WTC11 (cell line): ENCODE measurements around the gene NLRP6. TPM values are rescaled to one million over a fixed set of nuclear protein-coding genes. Genes with fewer than 3 reads are reported as not detected.

Experiments used
- ATAC-seq: fragments of 200-7000 bp; cut with Tn5 transposase; 2 replicates; pipeline ENCODE4 v1.10.0; 2021; ENCODE audit warnings: mild to moderate bottlenecking, moderate library complexity
- CTCF ChIA-PET: fragments of 300-600 bp; sonication (Branson Sonifier 250); formaldehyde crosslinking; loops from one replicate; lab custom pipeline; 2021; ENCODE audit warnings: antibody characterized with exemption; lab: Charles Lee
- POLR2A ChIA-PET: fragments of 350-600 bp; sonication (Branson Sonifier 250); formaldehyde crosslinking; loops from one replicate; lab custom pipeline; 2021; ENCODE audit warnings: antibody characterized with exemption; lab: Charles Lee
- DNase-seq: peaks from one replicate; pipeline ENCODE4 v3.0.0; 2021; ENCODE audit warnings: low spot score
- H3K27ac Mint-ChIP-seq: 2 replicates; pipeline ENCODE4 v1.8.0; 2021; ENCODE audit warnings: mixed read lengths
- H3K27me3 Mint-ChIP-seq: 2 replicates; pipeline ENCODE4 v1.8.0; 2021; ENCODE audit warnings: low read depth, mild to moderate bottlenecking, moderate library complexity, mixed read lengths
- H3K36me3 Mint-ChIP-seq: 2 replicates; pipeline ENCODE4 v1.8.0; 2021; ENCODE audit warnings: mixed read lengths
- H3K4me1 Mint-ChIP-seq: 2 replicates; pipeline ENCODE4 v1.8.0; 2022; ENCODE audit warnings: mixed read lengths
- H3K4me3 Mint-ChIP-seq: 2 replicates; pipeline ENCODE4 v1.8.0; 2021; ENCODE audit warnings: mild to moderate bottlenecking, moderate library complexity, mixed read lengths
- H3K9me3 Mint-ChIP-seq: 2 replicates; pipeline ENCODE4 v1.8.0; 2021; ENCODE audit warnings: mixed read lengths
- ATF2 ChIP-seq: sonication (generic); formaldehyde crosslinking; IDR thresholded peaks from 2 replicates; pipeline ENCODE4 v1.8.1; 2022; ENCODE audit warnings: low read depth, missing genetic modification reagents, borderline replicate concordance
- CREB1 ChIP-seq: sonication (generic); formaldehyde crosslinking; IDR thresholded peaks from 2 replicates; pipeline ENCODE4 v1.8.0; 2023; ENCODE audit warnings: mild to moderate bottlenecking, missing genetic modification reagents
- ELF4 ChIP-seq: sonication (generic); formaldehyde crosslinking; IDR thresholded peaks from 2 replicates; pipeline ENCODE4 v1.8.1; 2022; ENCODE audit warnings: low read depth, mild to moderate bottlenecking, moderate library complexity, missing genetic modification reagents
- ERG ChIP-seq: fragments of 250-450 bp; sonication (Bioruptor Pico); IDR thresholded peaks from 2 replicates; pipeline ENCODE4 v1.8.0; 2021; ENCODE audit warnings: mild to moderate bottlenecking
- ETV6 ChIP-seq: sonication (generic); formaldehyde crosslinking; IDR thresholded peaks from 2 replicates; pipeline ENCODE4 v1.8.1; 2022; ENCODE audit warnings: mild to moderate bottlenecking, missing genetic modification reagents
- HMGXB4 ChIP-seq: sonication (generic); formaldehyde crosslinking; IDR thresholded peaks from 2 replicates; pipeline ENCODE4 v1.8.1; 2023; ENCODE audit warnings: mild to moderate bottlenecking, moderate library complexity, missing genetic modification reagents
- MXD4 ChIP-seq: fragments of 250-450 bp; sonication (Bioruptor Pico); IDR thresholded peaks from 2 replicates; pipeline ENCODE4 v1.8.0; 2021; ENCODE audit warnings: mild to moderate bottlenecking, moderate library complexity, borderline replicate concordance
- NFATC4 ChIP-seq: fragments of 250-450 bp; sonication (Bioruptor Pico); IDR thresholded peaks from 2 replicates; pipeline ENCODE4 v1.9.0; 2021; ENCODE audit warnings: mild to moderate bottlenecking
- NR1H2 ChIP-seq: sonication (generic); formaldehyde crosslinking; IDR thresholded peaks from 2 replicates; pipeline ENCODE4 v1.9.0; 2021; ENCODE audit warnings: mild to moderate bottlenecking, moderate library complexity, missing genetic modification reagents
- PRDM15 ChIP-seq: sonication (generic); formaldehyde crosslinking; IDR thresholded peaks from 2 replicates; pipeline ENCODE4 v1.8.0; 2022; ENCODE audit warnings: missing genetic modification reagents
- SMAD4 ChIP-seq: sonication (generic); formaldehyde crosslinking; IDR thresholded peaks from 2 replicates; pipeline ENCODE4 v1.8.0; 2022; ENCODE audit warnings: mild to moderate bottlenecking, missing genetic modification reagents
- ZNF423 ChIP-seq: fragments of 250-450 bp; sonication (Bioruptor Pico); IDR thresholded peaks from 2 replicates; pipeline ENCODE4 v2.1.2; 2022; ENCODE audit warnings: mild to moderate bottlenecking, moderate library complexity
- ZNF425 ChIP-seq: fragments of 250-450 bp; sonication (Bioruptor Pico); conservative IDR thresholded peaks from 2 replicates; pipeline ENCODE4 v1.9.0; 2021; ENCODE audit warnings: mild to moderate bottlenecking
- total RNA-seq: library from RNA; stranded (reverse); gene quantifications from 3 replicates; pipeline ENCODE4 v1.2.3, GENCODE V29; 2021

NLRP6 gene
- total RNA-seq, 1 experiment from 2014 or later, result 0.09 TPM

- H3K36me3 Mint-ChIP-seq, result no peaks in the 10 kb centered on the region
- POLR2A ChIA-PET, result interaction anchor here (0.6 to 1.2 kb wide), 3 partner anchors 18 to 167 kb away, joined by 3 to 4 read pairs (median 3); partner anchors contain the start of gene IFITM5
- H3K4me3 Mint-ChIP-seq, result peak overlapping the region; percentile 24
- H3K27ac Mint-ChIP-seq, result no peak overlapping the region
- H3K9me3 Mint-ChIP-seq, result peaks cover 8% of the 10 kb centered on the region
- ATAC-seq, result no peak
- peaks cover 36% of the 10 kb centered on the region for H3K4me1 Mint-ChIP-seq
- peaks cover 50% of the 10 kb centered on the region for H3K27me3 Mint-ChIP-seq
- DNase-seq, result no peak
- CTCF ChIA-PET, result interaction anchor here (0.8 to 5.8 kb wide), 4 partner anchors 10 to 126 kb away, joined by 3 to 53 read pairs (median 4); no protein-coding TSS in a partner anchor
- TF ChIP-seq ERG (CRISPR knock-in tag) (no peak), NFATC4 (CRISPR knock-in tag) (no peak), ZNF423 (CRISPR knock-in tag) (no peak)
- TF ChIP-seq, all 79 proteins: peak for 0
These were observed 2.7 kb downstream of the NLRP6 start for GRCh38 chr11:280706-281485.

- no peak for ATAC-seq
- DNase-seq, result no peak
- ChIA-PET CTCF (interaction anchor here (0.8 to 5.8 kb wide), 6 partner anchors 9 to 125 kb away, joined by 3 to 53 read pairs (median 3); partner anchors contain the start of gene IFITM2), POLR2A (interaction anchor here (0.7 kb wide), 1 partner anchor 17 kb away, joined by 4 read pairs; the partner anchor contains the start of gene IFITM5)
- TF ChIP-seq CREB1 (CRISPR knock-in tag), result no peak
- no peak for TF ChIP-seq ETV6 (CRISPR knock-in tag)
- no peak for TF ChIP-seq SMAD4 (CRISPR knock-in tag)
- no peak for TF ChIP-seq ZNF425 (CRISPR knock-in tag)
- no peak for TF ChIP-seq HMGXB4 (CRISPR knock-in tag)
- TF ChIP-seq PRDM15 (CRISPR knock-in tag), result no peak
- no peak for TF ChIP-seq MXD4 (CRISPR knock-in tag)
- TF ChIP-seq NR1H2, result no peak
- TF ChIP-seq ELF4, result no peak
- TF ChIP-seq ATF2 (CRISPR knock-in tag), result no peak
- Mint-ChIP-seq H3K4me1 (peaks cover 36% of the 10 kb centered on the region), H3K4me3 (no peak overlapping the region), H3K27me3 (peaks cover 48% of the 10 kb centered on the region), H3K9me3 (peaks cover under 1% of the 10 kb centered on the region; the same call in 1 of the 2 replicates), H3K36me3 (no peaks in the 10 kb centered on the region), H3K27ac (no peak overlapping the region)
These were observed 3.4 kb downstream of the NLRP6 start for GRCh38 chr11:281486-282161.
